GM18873 (cell line): ENCODE data around the gene NOL8.

Experiments
- ATAC-seq: cut with Tn5 transposase; IDR thresholded peaks from one replicate; pipeline ENCODE4 v1.9.1; 2021; ENCODE audit warnings: mild to moderate bottlenecking, moderate library complexity, moderate number of reproducible peaks; ENCODE audit not compliant: unreplicated experiment, low FRiP score

The NOL8 gene

DNA sequence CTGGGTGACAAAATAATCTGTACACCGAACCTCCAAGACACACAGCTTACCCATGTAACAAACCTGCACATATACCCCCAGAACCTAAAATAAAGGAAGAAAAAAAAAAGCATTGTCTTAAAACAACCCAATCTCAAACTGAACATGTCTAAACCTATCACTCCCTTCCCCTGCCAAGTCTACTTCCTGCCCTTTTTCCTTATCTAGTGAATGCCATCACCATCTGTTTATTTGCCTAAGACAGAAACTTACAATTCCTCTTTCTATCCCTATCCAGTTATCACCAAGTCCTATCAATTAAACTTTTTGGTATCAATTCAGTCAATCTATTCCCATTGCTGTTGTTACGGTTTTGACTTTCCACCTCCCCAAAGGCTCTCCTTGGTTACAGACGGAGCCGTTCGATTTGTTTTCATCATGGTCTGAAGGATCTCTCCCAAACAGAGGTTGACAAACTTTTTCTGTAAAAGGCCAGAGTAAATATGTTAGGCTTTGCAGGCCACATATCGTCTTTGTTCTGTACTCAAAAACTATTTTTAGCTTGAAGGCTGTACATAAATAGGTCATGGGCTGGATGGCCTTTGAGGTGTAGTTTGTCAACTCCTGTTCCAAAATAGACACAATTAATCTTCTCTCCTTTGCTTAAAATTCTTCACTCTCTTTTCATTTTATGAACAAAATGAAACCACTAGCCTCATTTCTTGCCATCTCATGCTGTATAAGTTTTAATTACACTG, 12.1 kb downstream of the NOL8 start:
- ATAC-seq = no peak

DNA sequence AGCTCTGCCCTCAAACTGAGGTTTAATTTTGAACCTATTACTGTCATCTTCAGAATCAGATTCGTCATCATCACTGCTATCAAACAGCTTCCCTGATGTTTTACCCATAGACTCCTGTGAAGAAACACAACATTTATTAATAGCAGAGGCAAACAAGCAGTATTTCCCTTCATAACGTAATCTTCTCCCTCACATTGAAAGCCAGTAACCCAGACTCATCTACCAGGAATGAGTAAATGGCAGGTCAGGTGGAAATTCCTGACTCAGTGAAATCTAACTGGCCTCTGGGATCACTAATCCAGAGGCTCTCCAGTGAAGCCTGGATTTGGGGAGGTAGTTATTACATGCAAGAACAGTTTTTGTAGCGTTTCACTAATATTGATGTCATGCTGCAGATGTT, 14.6 kb downstream of the NOL8 start:
- ATAC-seq = no peak

GRCh38 chr9:92308893-92309292, 16.3 kb downstream of the NOL8 start:
- no peak for ATAC-seq

- ATAC-seq = no peak
Observed at GRCh38 chr9:92300936-92301335, 24.2 kb downstream of the NOL8 start.

DNA sequence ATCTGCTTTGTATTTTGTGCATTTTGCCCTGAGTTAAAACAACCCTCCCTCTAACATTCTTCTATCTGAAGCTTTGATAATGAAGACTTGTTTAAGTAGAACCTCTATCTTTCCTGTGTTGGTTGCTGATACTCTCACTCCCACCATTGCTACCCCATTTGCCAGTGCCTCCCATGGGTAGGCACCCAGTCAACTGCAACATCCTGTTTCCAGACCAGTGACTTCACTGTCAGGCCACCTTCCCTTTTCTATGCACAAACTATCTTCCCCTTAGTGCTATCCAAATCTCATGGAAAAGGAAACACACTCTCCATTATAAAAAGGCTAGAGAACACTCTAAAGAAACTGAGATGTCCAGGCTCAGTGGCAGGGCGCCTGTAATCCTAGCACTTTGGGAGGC, 26.0 kb downstream of the NOL8 start:
- no peak for ATAC-seq

- no peak for ATAC-seq
Observed at GRCh38 chr9:92298036-92298435, 27.1 kb downstream of the NOL8 start.

- ATAC-seq = no peak
Observed at GRCh38 chr9:92297611-92298010, 27.5 kb downstream of the NOL8 start.

GRCh38 chr9:92295827-92296258, 29.3 kb downstream of the NOL8 start:
- ATAC-seq = no peak

- ATAC-seq = no peak
Observed at GRCh38 chr9:92295240-92295790, 29.8 kb downstream of the NOL8 start.

- ATAC-seq = no peak
Observed at GRCh38 chr9:92294297-92294676, 30.9 kb downstream of the NOL8 start.

DNA sequence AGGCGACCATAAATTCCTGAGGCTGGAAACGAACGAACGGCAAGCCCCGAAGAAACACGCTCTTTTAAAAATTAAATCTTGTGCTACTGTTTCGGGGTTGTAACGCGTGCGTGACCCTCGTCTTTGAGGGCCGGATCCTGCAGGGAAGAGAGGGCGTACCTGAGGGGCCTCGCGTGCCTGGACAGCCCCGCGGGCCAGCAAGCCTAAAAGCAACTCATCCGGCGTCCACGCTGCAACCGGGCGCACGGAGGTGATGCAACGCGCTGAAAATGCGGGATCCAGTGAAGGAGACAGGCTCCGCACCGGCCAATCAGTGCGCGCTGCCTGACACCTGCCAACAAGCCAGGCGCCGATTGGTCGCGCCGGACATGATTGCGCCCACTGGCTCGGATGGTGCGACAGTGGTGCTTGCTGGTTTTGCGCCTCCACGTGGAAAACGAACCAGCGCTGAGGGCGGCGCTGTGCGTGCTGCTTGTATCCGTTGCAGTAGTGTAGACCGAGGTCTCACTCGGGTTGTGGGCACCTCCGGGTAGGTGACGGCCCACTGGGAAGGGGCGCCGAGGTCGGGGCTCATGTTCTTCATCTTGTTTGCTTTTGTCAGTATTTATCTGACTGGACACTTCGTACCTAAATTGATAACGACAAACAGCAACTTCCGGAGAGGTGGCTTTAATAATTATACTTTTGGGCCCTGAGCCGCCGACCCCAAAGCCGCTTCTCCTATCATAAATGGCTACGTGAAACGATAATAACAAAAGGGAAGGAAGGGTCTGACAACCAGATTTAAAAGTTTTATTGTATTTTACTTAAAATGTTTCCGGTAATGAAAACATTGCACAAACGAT, 31.5 kb downstream of the NOL8 start, which contains the start of gene IARS1:
IARS1 (minus strand) TSS at position 246 of the 845 bp plus-strand sequence. CDS start 4,278 bp downstream, outside the sequence.
- peak; percentile 96 for ATAC-seq

GRCh38 chr9:92293075-92293354, 32.1 kb downstream of the NOL8 start:
- no peak for ATAC-seq

DNA sequence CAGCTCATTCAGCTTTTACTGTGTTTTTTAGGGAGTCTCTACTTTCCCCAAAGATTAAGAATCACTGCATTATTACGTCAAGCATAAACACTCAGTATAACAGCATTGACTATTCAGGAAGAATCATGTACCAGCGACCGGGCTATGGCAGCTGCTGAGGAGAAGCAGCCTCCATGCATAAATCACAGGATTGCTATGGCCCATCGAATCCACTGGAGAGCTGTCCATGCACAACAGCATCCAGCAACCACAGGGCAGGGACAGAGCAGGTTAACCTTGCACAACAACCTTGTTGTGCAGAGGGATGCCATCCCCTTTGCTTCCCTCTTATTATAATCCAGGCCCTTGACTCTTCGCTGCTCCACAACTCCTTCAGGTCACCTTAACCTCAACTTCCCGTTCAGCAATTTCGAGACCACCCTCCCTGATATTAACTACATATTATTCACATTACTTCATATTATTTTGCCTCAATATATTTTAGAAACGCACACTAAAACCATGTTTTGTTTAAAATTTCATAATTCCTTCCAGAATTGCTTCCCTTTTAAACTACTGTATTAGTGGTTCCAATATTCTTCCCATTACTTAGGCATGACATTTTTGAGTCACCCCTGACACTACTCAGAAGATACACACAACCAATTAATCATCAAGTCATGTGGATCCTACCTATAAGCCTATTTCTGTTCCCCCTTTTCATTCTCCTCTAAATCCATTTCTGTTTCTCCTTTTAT, 32.6 kb downstream of the NOL8 start:
- ATAC-seq = no peak

DNA sequence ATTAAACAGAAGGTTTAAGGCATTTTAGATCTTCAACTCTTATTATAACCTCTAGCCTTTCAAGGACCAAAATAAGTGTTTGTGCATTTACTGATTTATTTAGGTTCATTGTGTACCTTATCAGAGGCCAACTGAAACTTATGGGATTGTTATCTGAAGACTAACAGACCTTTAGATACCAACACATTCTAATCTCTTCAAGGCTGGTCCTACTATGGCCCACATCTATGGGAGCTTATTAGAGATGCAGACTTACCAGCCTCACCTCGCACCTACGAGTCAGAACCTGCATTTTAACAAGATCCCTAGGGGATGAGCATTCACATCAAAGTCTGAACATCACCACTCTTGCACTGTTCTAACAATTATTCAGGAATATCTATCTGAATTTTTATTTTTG, 33.6 kb downstream of the NOL8 start:
- ATAC-seq = no peak

GRCh38 chr9:92290785-92291429, 34.2 kb downstream of the NOL8 start:
- ATAC-seq = no peak

DNA sequence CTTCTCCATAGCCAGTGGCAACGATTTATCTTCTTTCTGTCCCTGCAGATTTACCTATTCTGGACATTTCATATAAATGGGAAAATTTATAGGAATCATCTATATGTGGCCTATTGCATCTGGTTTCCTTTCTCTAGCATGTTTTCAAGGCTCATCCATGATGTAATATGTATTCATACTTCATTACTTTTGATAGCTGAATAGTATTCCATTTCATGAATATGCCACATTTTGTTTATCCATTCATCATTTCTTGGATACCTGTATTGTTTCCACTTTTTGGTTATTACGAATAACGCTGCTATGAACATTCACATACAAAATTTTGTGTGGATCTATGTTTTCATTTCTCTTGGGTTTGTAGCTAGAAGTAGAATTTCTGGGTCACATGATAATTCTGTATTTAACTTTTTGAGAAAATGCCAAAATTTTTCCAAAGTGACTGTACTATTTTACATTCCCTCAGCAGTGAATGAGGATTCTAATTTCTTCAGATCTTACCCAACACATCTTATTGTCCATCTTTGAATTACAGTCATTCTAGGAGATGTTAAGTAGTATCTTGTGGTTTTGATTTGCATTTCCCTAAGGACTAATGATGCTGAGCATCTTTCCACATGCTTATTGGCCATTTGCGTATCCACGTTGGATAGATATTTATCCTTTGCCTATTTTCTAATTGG, 35.3 kb downstream of the NOL8 start:
- ATAC-seq = no peak

DNA sequence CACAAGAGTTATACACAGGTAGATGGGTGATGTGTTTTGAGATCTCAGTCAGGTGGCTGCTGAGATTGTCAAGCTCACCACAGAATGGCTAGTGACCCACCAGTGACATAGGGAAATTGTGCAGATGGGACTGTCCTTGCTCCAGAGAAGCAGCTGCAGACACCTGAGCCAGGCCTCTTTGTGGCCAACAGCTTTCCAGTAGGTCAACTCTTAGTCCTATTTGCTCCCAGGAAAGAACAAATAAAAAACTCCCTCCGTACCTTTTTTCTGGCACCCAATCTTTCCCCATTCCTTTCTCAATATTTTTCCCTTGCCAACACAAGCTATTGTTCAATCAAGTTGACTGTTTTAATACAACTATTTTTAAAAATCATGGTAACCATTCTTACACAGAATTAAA, 45.8 kb downstream of the NOL8 start:
- no peak for ATAC-seq

- no peak for ATAC-seq
Observed at GRCh38 chr9:92278110-92278509, 47.0 kb downstream of the NOL8 start.

- no peak for ATAC-seq
Observed at GRCh38 chr9:92276331-92277032, 48.7 kb downstream of the NOL8 start.
